ENCODE measurements around the gene C2.

C2 gene

GRCh38 chr6:31949926-31950548 is 22.5 kb downstream of the C2 start:
- H3K4me3 ChIP-seq (ENCODE audit: low read depth, low read length): no peak overlapping the region
- no peak for TF ChIP-seq CTCF (IDR thresholded peaks at IDR 0.05; ENCODE audit: low read depth, low read length)

- no peak overlapping the region for H3K4me3 ChIP-seq (ENCODE audit: low read depth, low read length)
- peak; percentile 78 for TF ChIP-seq CTCF (IDR thresholded peaks at IDR 0.05; ENCODE audit: low read depth, low read length)
Measured at GRCh38 chr6:31952140-31952805, 24.8 kb downstream of the C2 start.

GRCh38 chr6:31952890-31953289 is 25.4 kb downstream of the C2 start:
- H3K4me3 ChIP-seq (ENCODE audit: low read depth, low read length): no peak overlapping the region
- TF ChIP-seq CTCF (IDR thresholded peaks at IDR 0.05; ENCODE audit: low read depth, low read length): no peak

GRCh38 chr6:31954511-31954910 is 27.0 kb downstream of the C2 start:
- H3K4me3 ChIP-seq (ENCODE audit: low read depth, low read length): no peak overlapping the region
- no peak for TF ChIP-seq CTCF (IDR thresholded peaks at IDR 0.05; ENCODE audit: low read depth, low read length)

GRCh38 chr6:31956796-31957195 is 29.3 kb downstream of the C2 start:
- no peak overlapping the region for H3K4me3 ChIP-seq (ENCODE audit: low read depth, low read length)
- TF ChIP-seq CTCF (IDR thresholded peaks at IDR 0.05; ENCODE audit: low read depth, low read length): no peak

GRCh38 chr6:31958412-31958740 is 30.9 kb downstream of the C2 start:
- H3K4me3 ChIP-seq (ENCODE audit: low read depth, low read length): peak overlapping the region; percentile 100
- no peak for TF ChIP-seq CTCF (IDR thresholded peaks at IDR 0.05; ENCODE audit: low read depth, low read length)

All from WI38 (cell line).